Esophagus muscularis mucosa (tissue), 3 donors: Measurements from ENCODE around the gene NVL.

Experiments used
- CTCF ChIP-seq, 3 experiments: fragments of 200-600 bp in 2 of 3; fragments of 450-650 bp in 1 of 3; sonication (generic) in 2 of 3; IDR thresholded peaks; one replicate each; pipeline ENCODE4 v1.5.1; 2017 to 2019; ENCODE audit warnings: antibody characterized with exemption in 3 of 3, mild to moderate bottlenecking in 2 of 3, moderate library complexity in 1 of 3
- POLR2A ChIP-seq: fragments of 450-650 bp; IDR thresholded peaks from one replicate; pipeline ENCODE4 v1.6.1; 2017; ENCODE audit warnings: antibody characterized with exemption, moderate library complexity, mild to moderate bottlenecking, low read depth
- POLR2AphosphoS5 ChIP-seq, 2 donors: sonication (generic); formaldehyde crosslinking; IDR thresholded peaks; one replicate each; pipeline ENCODE4 v1.6.1; 2017; ENCODE audit warnings: antibody characterized with exemption in 2 of 2

DNA sequence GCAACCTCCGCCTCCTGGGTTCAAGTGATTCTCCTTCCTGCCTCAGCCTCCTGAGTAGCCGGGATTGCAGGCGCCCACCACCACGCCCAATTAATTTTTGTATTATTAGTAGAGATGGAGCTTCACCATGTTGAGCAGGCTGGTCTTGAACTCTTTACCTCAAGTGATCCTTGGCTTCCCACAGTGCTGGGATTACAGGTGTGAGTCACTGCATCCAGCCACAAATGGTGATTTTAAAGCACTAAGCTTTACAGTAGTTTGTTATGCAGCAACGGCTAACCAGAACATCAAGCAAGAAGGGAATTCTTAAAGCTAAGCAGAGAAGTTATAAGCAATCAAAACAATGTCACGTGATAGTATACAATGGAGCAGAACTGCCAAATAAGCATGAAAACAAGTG is 65.7 kb downstream of the NVL start:
- TF ChIP-seq CTCF (IDR thresholded peaks at IDR 0.05): no peak
- TF ChIP-seq POLR2AphosphoS5 (IDR thresholded peaks at IDR 0.05): no peak
- TF ChIP-seq POLR2A: no peak
